Measurements from ENCODE around the gene PDS5B.

PDS5B gene

DNA sequence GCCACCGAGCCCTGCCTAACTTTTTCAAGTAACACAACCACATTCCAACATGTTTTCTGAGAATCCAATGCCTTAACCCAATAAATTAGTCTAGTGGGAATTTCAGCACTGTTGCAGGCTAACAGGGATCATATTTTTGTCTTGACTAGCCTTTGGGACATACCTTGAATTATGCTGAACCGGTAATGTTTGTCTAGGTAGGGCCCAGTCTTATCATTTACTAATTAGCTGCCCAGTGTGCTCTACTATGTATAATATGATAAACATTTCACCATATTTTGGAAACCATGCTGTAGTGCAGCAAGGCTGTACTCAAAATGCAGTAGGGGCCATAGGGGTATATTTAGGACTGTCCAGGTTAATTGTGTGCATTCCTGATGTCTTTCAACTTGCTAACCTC is 3.3 kb upstream of the PDS5B start:
- DNase-seq (ENCODE audit: extremely low read depth, low read depth), result no peak
- TF ChIP-seq, protein P1, sequence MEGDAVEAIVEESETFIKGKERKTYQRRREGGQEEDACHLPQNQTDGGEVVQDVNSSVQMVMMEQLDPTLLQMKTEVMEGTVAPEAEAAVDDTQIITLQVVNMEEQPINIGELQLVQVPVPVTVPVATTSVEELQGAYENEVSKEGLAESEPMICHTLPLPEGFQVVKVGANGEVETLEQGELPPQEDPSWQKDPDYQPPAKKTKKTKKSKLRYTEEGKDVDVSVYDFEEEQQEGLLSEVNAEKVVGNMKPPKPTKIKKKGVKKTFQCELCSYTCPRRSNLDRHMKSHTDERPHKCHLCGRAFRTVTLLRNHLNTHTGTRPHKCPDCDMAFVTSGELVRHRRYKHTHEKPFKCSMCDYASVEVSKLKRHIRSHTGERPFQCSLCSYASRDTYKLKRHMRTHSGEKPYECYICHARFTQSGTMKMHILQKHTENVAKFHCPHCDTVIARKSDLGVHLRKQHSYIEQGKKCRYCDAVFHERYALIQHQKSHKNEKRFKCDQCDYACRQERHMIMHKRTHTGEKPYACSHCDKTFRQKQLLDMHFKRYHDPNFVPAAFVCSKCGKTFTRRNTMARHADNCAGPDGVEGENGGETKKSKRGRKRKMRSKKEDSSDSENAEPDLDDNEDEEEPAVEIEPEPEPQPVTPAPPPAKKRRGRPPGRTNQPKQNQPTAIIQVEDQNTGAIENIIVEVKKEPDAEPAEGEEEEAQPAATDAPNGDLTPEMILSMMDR (IDR thresholded peaks at IDR 0.05; ENCODE audit: low read depth, low read length), result no peak

DNA sequence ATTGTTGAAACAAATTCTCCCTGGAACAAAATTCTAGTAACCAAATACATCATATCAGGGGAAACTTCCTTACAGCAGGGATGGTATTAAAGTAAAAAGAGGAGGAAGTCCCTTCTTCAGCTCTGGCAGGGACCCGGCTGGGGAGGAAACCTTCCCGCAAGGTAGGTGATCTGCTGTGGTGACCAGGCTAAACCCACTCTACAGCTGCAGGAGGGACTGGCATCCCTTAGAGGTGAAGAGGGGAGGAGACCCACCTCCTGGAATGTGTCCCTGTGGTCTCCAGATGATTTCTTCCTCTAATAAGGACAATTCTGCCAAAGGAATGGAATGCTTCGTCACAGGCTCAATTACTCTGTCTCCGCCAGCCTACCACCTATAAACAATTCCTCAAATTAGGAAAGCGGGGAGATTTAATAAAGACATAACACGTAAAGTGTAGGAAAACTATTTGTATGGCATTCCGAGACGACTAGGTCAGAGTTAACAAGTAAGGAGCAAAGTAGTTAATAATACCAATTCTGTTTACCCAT is 637 bp upstream of the PDS5B start:
- no peak for DNase-seq (ENCODE audit: extremely low read depth, low read depth)
- TF ChIP-seq, protein P1 (IDR thresholded peaks at IDR 0.05; ENCODE audit: low read depth, low read length), result no peak

DNA sequence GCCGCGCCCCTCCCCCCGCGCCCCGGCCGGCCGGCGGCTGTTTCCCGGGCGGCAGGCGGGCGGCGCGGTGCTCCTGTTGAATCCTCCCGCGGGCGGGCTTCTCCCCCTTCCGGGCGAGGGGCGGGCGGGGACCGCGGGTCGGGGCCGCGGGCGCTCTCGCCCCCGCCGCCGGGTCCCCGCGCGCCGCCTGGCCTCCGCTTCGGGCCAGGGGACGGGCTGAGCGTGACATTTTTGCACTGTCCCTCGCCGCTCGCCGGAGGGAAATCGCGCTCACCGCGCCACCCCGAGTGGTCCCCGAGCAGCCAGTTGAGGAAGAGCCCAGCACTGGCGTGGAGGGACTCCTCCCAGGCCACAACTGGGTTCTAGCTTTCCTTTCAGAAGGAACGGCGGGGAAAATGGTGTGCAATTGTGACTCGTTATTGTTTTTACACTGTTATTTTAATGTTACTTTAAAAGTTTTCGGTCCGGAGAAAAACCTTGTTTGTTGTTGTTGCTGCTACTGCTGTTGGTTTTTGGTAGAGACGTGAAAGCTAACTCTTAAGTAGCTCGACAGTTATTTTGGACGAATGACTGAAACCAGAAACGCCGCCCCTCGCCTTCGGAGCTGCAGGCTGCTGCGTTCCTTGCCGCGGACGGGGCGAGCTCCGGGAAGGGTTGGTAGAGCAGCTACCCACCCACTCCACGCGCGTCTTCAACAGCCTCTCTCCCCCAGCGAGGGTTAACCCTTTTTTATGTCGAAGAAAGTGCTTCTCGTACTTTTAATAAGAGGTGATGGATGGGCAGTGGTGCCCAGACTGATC is 959 bp downstream of the PDS5B start:
- DNase-seq (ENCODE audit: extremely low read depth, low read depth), result peak; percentile 22
- TF ChIP-seq, protein P1 (IDR thresholded peaks at IDR 0.05; ENCODE audit: low read depth, low read length), result no peak; the same call in none of the 2 replicates

DNA sequence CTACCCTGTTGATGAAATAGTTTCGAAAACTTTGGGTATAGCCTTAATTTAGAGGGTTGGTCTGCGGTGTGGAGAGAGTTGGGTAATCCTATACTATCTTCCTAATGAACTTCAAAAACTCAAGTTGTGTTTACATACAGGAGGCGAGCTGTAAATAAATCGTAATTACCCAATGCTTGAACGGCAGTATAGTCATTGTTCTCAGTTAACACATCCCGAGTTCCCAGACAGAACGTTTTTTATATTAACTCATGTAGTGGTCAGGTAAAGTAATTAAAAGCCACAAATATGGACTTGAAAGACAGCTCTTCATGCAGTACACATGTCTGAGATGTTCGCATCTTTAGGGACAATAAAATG is 1.5 kb downstream of the PDS5B start:
- TF ChIP-seq, protein P1 (IDR thresholded peaks at IDR 0.05; ENCODE audit: low read depth, low read length), result no peak
- DNase-seq (ENCODE audit: extremely low read depth, low read depth), result peak; percentile 4

DNA sequence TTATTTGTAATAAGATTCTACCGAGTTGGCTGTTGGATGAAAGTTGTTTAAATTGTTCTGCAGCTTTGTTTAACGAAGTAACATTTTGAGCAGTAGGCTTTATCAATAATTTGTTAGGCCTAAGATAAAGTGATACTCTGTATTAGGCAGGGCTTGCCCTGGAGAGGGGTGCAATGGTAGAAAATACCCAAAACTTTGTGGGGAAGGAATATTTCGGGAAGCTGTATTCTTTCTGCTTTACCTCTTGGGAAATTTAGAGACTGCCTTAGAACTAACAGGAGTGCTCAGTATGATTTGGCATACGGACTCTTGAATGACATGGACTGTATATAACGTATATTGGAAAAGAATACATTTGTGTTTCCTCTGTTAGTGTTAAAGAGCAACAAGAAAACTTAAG is 2.5 kb downstream of the PDS5B start:
- no peak for DNase-seq (ENCODE audit: extremely low read depth, low read depth)
- TF ChIP-seq, protein P1 (IDR thresholded peaks at IDR 0.05; ENCODE audit: low read depth, low read length), result no peak

DNA sequence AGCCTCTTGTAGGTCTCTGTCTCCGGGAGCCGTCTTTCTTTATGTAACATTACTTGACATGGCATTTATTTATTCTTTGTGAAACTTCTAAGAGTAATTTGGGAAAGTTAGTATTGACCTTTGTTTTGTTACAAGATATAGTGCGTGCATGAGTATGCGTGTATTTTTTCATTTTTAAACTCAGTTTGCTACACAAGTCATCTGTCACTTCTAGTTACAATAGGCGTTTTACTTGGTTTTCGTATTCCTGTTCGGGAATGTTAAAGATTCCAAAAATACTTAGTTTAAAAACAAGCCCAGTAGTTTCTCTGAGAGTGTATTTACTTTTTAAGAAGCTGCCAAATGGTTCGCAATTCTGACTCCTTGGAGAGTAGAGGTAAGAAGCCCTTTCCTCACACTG is 3.2 kb downstream of the PDS5B start:
- TF ChIP-seq, protein P1 (IDR thresholded peaks at IDR 0.05; ENCODE audit: low read depth, low read length), result no peak
- DNase-seq (ENCODE audit: extremely low read depth, low read depth), result no peak

DNA sequence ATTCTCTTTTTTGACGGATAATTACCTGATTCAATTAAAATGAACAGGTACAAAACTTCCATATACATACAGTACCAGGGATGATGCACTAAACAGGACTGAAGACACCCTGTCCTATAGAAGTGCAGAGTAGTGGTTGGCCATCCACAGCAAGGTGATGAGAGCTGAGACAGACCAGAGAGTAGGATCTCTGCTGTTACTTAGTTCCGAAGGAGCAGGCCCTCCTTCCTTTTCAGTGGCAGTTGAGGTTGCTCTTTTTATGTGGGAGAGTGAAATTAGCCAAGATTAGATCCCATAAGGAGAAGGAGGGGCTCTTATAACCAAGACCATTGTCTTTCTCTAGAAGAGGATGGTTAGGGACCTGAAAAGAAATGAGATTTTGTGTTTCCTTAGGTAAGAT is 4.0 kb downstream of the PDS5B start:
- TF ChIP-seq, protein P1 (IDR thresholded peaks at IDR 0.05; ENCODE audit: low read depth, low read length), result no peak

More for the DNA sequence above, 4.0 kb downstream of the PDS5B start:
- no peak for DNase-seq (ENCODE audit: extremely low read depth, low read depth)
